CD1c-positive myeloid dendritic cell (primary cell): ENCODE results near the gene ZNF710.
"Not testable (repeated sequence)": the region's sequence is repeated elsewhere in the genome, so short reads cannot be mapped to it uniquely, and the experiment has no call there.

Source experiments
- DNase-seq: peaks from one replicate; pipeline ENCODE4 v3.0.0-alpha.2; 2016; ENCODE audit errors: extremely low spot score

ZNF710 gene

GRCh38 chr15:90001062-90001682 lies at the start of gene ZNF710:
ZNF710 (plus strand) TSS chr15:90001324; CDS start chr15:90067138, 65,814 bp downstream.
- DNase-seq = no peak

GRCh38 chr15:89954541-89954940 lies 46.6 kb upstream of the ZNF710 start:
- DNase-seq = no peak

- not testable (repeated sequence) for DNase-seq
Measured at GRCh38 chr15:89955449-89955998, 45.6 kb upstream of the ZNF710 start.

- no peak for DNase-seq
Measured at GRCh38 chr15:89958107-89958805, 42.9 kb upstream of the ZNF710 start.

- DNase-seq = peak; percentile 69
Measured at GRCh38 chr15:89963301-89964231, 37.6 kb upstream of the ZNF710 start.

- DNase-seq = no peak
Measured at GRCh38 chr15:89964232-89964954, 36.7 kb upstream of the ZNF710 start.

GRCh38 chr15:89967881-89968280 lies 33.2 kb upstream of the ZNF710 start:
- peak; percentile 16 for DNase-seq

GRCh38 chr15:89971592-89971997 lies 29.5 kb upstream of the ZNF710 start:
- peak; percentile 31 for DNase-seq

- DNase-seq = peak; percentile 38
Measured at GRCh38 chr15:89972085-89972484, 29.0 kb upstream of the ZNF710 start.

GRCh38 chr15:89975482-89976245 lies 25.5 kb upstream of the ZNF710 start:
- DNase-seq = peak; percentile 63

GRCh38 chr15:89976246-89976600 lies 24.9 kb upstream of the ZNF710 start:
- peak; percentile 33 for DNase-seq

GRCh38 chr15:89977836-89978235 lies 23.3 kb upstream of the ZNF710 start:
- not testable (repeated sequence) for DNase-seq

GRCh38 chr15:89978914-89979313 lies 22.2 kb upstream of the ZNF710 start:
- DNase-seq = no peak

- peak; percentile 49 for DNase-seq
Measured at GRCh38 chr15:89980896-89981295, 20.2 kb upstream of the ZNF710 start.

GRCh38 chr15:89982315-89983055 lies 18.6 kb upstream of the ZNF710 start:
- no peak for DNase-seq

GRCh38 chr15:89984001-89984400 lies 17.1 kb upstream of the ZNF710 start:
- DNase-seq = no peak

- no peak for DNase-seq
Measured at GRCh38 chr15:89984421-89985010, 16.6 kb upstream of the ZNF710 start.

- no peak for DNase-seq
Measured at GRCh38 chr15:89985111-89985510, 16.0 kb upstream of the ZNF710 start.

GRCh38 chr15:89991312-89991711 lies 9.8 kb upstream of the ZNF710 start:
- no peak for DNase-seq

- peak; percentile 67 for DNase-seq
Measured at GRCh38 chr15:89993349-89993748, 7.8 kb upstream of the ZNF710 start.
